ENCODE results near the gene CYP2C9. TPM values are rescaled to one million over a fixed set of nuclear protein-coding genes. Genes with fewer than 3 reads are reported as not detected.
A peak's percentile ranks its signal among the peaks of the same experiment; 100 is the strongest.
"Not testable (repeated sequence)": the region's sequence is repeated elsewhere in the genome, so short reads cannot be mapped to it uniquely, and the experiment has no call there.

CYP2C9 gene
- total RNA-seq, 1 donor from 2014 or later, result 0.12 TPM

DNA sequence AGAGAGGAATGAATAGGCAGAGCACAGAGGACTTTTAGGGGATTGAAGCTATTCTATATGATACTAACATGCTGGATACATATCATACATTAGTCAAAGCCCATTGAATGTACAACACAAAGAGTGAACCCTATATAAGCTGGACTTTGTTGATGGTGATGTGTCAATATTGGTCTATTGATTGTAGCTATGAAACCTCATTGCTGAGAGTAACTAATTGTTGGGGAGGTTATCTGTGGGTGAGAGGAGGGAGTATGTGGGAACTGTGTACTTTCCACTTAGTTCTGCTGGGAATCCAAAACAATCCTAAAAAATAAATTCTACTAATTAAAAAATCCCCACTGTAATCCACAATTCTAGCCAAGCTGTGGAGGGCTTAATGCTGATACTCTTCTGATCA is 22.0 kb upstream of the CYP2C9 start:
- Mint-ChIP-seq H3K27me3 (ENCODE audit: low read depth) (no peaks in the 10 kb centered on the region), H3K27ac (ENCODE audit: unreplicated experiment) (no peak overlapping the region), H3K4me3 (ENCODE audit: unreplicated experiment) (no peak overlapping the region), H3K4me1 (ENCODE audit: low read depth) (no peaks in the 10 kb centered on the region), H3K36me3 (ENCODE audit: low read depth) (no peaks in the 10 kb centered on the region), H3K9me3 (ENCODE audit: low read depth) (peaks cover 33% of the 10 kb centered on the region)
- no peak for DNase-seq (ENCODE audit: low spot score)
- TF ChIP-seq, protein P1, sequence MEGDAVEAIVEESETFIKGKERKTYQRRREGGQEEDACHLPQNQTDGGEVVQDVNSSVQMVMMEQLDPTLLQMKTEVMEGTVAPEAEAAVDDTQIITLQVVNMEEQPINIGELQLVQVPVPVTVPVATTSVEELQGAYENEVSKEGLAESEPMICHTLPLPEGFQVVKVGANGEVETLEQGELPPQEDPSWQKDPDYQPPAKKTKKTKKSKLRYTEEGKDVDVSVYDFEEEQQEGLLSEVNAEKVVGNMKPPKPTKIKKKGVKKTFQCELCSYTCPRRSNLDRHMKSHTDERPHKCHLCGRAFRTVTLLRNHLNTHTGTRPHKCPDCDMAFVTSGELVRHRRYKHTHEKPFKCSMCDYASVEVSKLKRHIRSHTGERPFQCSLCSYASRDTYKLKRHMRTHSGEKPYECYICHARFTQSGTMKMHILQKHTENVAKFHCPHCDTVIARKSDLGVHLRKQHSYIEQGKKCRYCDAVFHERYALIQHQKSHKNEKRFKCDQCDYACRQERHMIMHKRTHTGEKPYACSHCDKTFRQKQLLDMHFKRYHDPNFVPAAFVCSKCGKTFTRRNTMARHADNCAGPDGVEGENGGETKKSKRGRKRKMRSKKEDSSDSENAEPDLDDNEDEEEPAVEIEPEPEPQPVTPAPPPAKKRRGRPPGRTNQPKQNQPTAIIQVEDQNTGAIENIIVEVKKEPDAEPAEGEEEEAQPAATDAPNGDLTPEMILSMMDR (IDR thresholded peaks at IDR 0.05), result no peak

DNA sequence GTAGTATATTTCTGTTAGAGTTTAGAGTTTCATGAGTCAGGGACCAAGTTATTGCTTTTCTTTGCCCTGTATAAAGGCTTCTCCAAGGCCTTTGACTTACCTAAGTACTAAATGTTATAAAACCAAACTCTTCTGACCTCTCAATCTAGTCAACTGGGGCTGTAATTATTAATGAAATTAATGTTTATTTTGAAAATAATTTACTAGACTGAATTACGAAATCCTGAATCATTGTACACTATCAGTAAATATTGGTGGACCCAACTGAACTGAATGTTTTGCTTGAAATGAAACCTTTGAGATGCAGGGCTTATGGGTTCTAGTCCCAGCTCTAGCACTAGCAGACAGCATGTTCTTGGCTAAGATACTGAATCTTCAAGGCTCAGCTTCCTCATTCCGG is 1.7 kb upstream of the CYP2C9 start:
- Mint-ChIP-seq H3K4me1 (ENCODE audit: low read depth) (no peaks in the 10 kb centered on the region), H3K9me3 (ENCODE audit: low read depth) (peaks cover 6% of the 10 kb centered on the region), H3K4me3 (ENCODE audit: unreplicated experiment) (no peak overlapping the region), H3K27ac (ENCODE audit: unreplicated experiment) (no peak overlapping the region), H3K36me3 (ENCODE audit: low read depth) (no peaks in the 10 kb centered on the region), H3K27me3 (ENCODE audit: low read depth) (no peaks in the 10 kb centered on the region)
- TF ChIP-seq, protein P1 (IDR thresholded peaks at IDR 0.05), result no peak
- DNase-seq (ENCODE audit: low spot score), result no peak

DNA sequence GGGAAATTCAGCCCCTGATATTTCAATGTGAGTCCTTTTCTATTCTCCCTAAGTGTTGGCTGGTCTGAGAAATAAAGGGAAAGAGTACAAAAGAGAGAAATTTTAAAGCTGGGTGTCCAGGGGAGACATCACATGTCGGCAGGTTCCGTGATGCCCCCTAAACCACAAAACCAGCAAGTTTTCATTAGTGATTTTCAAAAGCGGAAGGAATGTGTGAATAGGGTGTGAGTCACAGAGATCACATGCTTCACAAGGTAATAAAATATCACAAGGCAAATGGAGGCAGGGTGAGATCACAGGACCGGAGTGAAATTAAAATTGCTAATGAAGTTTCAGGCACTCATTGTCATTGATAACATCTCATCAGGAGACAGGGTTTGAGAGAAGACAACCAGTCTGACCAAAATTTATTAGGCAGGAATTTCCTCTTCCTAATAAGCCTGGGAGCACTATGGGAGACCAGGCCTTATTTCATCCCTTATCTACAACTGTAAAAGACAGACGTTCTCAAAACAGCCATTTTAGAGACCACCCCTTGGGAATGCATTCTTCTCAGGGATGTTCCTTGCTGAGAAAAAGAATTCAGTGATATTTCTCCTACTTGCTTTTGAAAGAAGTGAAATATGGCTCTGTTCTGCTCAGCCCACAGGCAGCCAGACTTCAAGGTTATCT is 5.1 kb downstream of the CYP2C9 start:
- H3K27ac Mint-ChIP-seq (ENCODE audit: unreplicated experiment); DNase-seq (ENCODE audit: low spot score); H3K36me3 Mint-ChIP-seq (ENCODE audit: low read depth); H3K4me3 Mint-ChIP-seq (ENCODE audit: unreplicated experiment); H3K27me3 Mint-ChIP-seq (ENCODE audit: low read depth); H3K4me1 Mint-ChIP-seq (ENCODE audit: low read depth): not testable (repeated sequence)
- H3K9me3 Mint-ChIP-seq (ENCODE audit: low read depth), result peaks cover 23% of the 10 kb centered on the region

DNA sequence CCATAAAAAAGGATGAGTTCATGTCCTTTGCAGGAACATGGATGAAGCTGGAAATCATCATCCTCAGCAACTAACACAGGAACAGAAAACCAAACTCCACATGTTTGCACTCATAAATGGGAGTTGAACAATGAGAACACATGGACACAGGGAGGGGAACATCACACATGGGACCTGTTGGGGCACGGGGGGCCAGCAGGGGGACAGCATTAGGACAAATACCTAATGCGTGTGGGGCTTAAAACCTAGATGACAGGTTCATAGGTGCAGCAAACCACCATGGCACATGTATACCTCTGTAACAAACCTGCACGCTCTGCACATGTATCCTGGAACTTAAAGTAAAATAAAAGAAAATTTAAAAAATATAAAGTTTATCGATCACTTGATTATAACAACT is 7.7 kb downstream of the CYP2C9 start:
- H3K4me1 Mint-ChIP-seq (ENCODE audit: low read depth); H3K27me3 Mint-ChIP-seq (ENCODE audit: low read depth); H3K27ac Mint-ChIP-seq (ENCODE audit: unreplicated experiment); H3K36me3 Mint-ChIP-seq (ENCODE audit: low read depth); DNase-seq (ENCODE audit: low spot score); H3K4me3 Mint-ChIP-seq (ENCODE audit: unreplicated experiment): not testable (repeated sequence)
- peaks cover 23% of the 10 kb centered on the region for H3K9me3 Mint-ChIP-seq (ENCODE audit: low read depth)

DNA sequence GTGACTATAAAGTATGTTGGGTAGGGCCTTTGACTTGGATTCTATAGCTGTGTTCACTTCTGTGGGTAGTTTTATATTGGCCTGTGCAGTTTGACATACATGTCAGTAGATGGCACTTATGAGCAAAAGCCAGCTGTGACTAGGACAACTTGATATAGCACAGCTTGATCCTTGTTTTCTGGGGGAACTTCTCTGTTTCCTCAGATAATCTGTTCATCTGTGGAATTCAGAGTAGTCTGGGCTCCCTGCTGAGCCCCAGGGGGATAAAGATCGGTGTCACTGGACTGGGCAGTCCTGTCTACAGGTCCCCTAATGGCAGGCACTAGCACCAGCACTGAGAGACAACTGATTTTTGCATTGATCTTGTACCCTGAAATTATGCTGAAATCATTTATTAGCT is 25.4 kb downstream of the CYP2C9 start:
- H3K27ac Mint-ChIP-seq (ENCODE audit: unreplicated experiment), result no peak overlapping the region
- no peak for DNase-seq (ENCODE audit: low spot score)
- H3K36me3 Mint-ChIP-seq (ENCODE audit: low read depth), result no peaks in the 10 kb centered on the region

DNA sequence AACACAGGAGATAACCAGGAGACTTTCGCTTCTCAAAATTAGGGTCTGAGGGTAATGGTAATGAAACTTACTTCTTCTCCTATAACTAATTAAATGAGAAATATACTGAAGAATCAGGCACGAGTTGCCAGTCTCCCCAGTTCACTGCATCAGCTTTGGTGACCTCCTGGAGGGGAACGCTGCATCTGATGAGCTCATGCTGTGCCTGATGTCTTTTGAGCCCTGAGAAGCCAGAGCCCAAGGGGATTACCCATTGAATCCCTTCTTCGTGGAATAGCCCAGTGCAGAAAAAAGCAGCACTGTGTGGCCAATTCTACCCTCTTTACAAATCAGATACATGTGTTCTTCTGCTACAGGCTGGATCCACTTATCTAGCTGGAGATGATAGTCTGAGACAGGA is 45.1 kb downstream of the CYP2C9 start:
- H3K27me3 Mint-ChIP-seq (ENCODE audit: low read depth), result peaks cover 1% of the 10 kb centered on the region
- TF ChIP-seq, protein P1 (IDR thresholded peaks at IDR 0.05), result no peak
- H3K4me3 Mint-ChIP-seq (ENCODE audit: unreplicated experiment), result no peak overlapping the region
- no peak for DNase-seq (ENCODE audit: low spot score)
- no peak overlapping the region for H3K27ac Mint-ChIP-seq (ENCODE audit: unreplicated experiment)
- H3K36me3 Mint-ChIP-seq (ENCODE audit: low read depth), result no peaks in the 10 kb centered on the region
- H3K9me3 Mint-ChIP-seq (ENCODE audit: low read depth), result peaks cover 9% of the 10 kb centered on the region
- no peaks in the 10 kb centered on the region for H3K4me1 Mint-ChIP-seq (ENCODE audit: low read depth)

More for the DNA sequence above, 25.4 kb downstream of the CYP2C9 start:
- Mint-ChIP-seq H3K27me3 (ENCODE audit: low read depth) (peaks cover 18% of the 10 kb centered on the region), H3K4me1 (ENCODE audit: low read depth) (no peaks in the 10 kb centered on the region), H3K9me3 (ENCODE audit: low read depth) (peaks cover 13% of the 10 kb centered on the region), H3K4me3 (ENCODE audit: unreplicated experiment) (no peak overlapping the region)
- TF ChIP-seq, protein P1 (IDR thresholded peaks at IDR 0.05), result peak; percentile 79
